Chondrocyte (in vitro differentiated cells): Measurements from ENCODE around the gene ZCCHC2. TPM values are rescaled to one million over a fixed set of nuclear protein-coding genes. Genes with fewer than 3 reads are reported as not detected.

ENCODE experiments used
- DNase-seq: peaks from one replicate; pipeline ENCODE4 v3.0.0; 2021; ENCODE audit warnings: mixed read lengths, low spot score
- H3K27ac Mint-ChIP-seq: one replicate; pipeline ENCODE4 v1.8.0; 2021; ENCODE audit warnings: mild to moderate bottlenecking, moderate library complexity, mixed read lengths; ENCODE audit not compliant: unreplicated experiment
- H3K27me3 Mint-ChIP-seq: 2 replicates; pipeline ENCODE4 v1.8.0; 2021; ENCODE audit warnings: low read depth, mixed read lengths
- H3K36me3 Mint-ChIP-seq: 2 replicates; pipeline ENCODE4 v1.8.0; 2021; ENCODE audit warnings: low read depth, mixed read lengths
- H3K4me1 Mint-ChIP-seq: 2 replicates; pipeline ENCODE4 v1.8.0; 2021; ENCODE audit warnings: low read depth, mild to moderate bottlenecking, mixed read lengths
- H3K4me3 Mint-ChIP-seq: one replicate; pipeline ENCODE4 v1.8.0; 2021; ENCODE audit warnings: mild to moderate bottlenecking, moderate library complexity, mixed read lengths; ENCODE audit not compliant: unreplicated experiment
- H3K9me3 Mint-ChIP-seq: 2 replicates; pipeline ENCODE4 v1.8.0; 2021; ENCODE audit warnings: low read depth, mixed read lengths
- total RNA-seq: library from RNA; stranded (reverse); gene quantifications from 3 replicates; pipeline ENCODE4 v1.2.1, GENCODE V29; 2021
- TF ChIP-seq, protein P1 (sequence below): fragments of 200-600 bp; sonication (generic); IDR thresholded peaks from 2 replicates; pipeline ENCODE4 v1.5.0; 2021; ENCODE audit warnings: antibody characterized with exemption, mild to moderate bottlenecking, moderate library complexity

The ZCCHC2 gene
- total RNA-seq, 1 donor from 2014 or later, result 12.6 TPM

DNA sequence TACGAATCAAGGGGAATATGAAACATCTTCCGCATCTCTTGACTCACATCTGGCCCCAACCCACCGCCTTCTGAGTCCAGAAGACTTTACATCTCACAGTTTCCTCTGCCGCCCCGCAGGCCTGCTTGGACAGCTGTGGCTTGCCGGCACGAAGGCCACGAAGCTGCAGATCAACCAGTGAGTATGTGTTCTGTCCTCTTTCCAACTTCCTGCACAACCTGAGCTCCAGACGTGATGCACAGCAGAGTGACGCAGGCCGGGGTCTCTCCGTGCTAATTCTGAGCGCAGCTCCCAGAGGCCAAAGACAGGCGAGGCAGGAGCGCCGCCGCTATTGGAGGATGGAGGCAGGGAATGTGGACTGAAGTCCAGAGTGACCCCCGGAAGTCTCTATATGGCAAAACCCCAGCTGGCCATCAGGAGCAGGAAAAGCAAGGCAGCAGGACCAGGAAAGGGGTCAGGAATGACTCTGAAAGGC lies 93.5 kb downstream of the ZCCHC2 start:
- H3K9me3 Mint-ChIP-seq, result no peaks in the 10 kb centered on the region
- no peaks in the 10 kb centered on the region for H3K36me3 Mint-ChIP-seq

DNA sequence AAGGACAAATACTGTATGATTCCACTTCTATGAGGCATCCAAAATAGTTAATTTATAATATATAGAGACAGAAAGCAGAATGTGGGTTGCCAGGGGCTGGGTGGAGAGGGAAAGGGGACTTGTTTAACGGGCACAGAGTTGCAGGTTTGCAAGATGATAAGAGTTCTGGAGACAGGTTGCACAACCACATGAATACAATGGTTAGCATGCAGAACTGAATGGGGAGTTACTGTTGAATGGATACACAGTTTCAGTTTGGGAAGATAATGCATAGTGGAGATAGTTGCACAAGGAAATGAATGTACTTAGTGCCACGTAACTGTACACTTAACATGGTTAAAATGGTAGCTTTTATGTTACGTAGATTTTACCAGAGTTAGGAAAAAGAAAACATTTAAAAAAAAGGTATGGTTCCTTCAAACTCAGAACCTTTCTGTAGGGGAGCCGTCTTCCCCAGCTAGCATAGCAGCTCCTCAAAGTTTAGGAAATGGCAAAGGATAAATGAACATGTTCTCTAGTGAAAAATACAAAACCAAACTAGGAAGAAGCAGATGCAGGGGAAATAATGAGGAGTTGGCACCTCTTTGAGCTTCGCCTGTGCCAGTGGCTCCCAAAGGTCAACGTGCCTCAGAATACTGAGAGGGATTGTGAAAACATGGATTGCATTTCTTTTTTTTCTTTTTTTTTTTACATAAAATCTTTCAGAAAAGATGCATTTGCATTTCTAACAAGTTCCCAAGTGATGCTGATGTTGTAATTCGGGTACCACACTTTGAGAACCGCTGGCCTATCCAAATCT lies 95.2 kb downstream of the ZCCHC2 start:
- TF ChIP-seq, protein P1, sequence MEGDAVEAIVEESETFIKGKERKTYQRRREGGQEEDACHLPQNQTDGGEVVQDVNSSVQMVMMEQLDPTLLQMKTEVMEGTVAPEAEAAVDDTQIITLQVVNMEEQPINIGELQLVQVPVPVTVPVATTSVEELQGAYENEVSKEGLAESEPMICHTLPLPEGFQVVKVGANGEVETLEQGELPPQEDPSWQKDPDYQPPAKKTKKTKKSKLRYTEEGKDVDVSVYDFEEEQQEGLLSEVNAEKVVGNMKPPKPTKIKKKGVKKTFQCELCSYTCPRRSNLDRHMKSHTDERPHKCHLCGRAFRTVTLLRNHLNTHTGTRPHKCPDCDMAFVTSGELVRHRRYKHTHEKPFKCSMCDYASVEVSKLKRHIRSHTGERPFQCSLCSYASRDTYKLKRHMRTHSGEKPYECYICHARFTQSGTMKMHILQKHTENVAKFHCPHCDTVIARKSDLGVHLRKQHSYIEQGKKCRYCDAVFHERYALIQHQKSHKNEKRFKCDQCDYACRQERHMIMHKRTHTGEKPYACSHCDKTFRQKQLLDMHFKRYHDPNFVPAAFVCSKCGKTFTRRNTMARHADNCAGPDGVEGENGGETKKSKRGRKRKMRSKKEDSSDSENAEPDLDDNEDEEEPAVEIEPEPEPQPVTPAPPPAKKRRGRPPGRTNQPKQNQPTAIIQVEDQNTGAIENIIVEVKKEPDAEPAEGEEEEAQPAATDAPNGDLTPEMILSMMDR, result no peak
- Mint-ChIP-seq H3K4me3 (no peak overlapping the region), H3K9me3 (no peaks in the 10 kb centered on the region)

More for the DNA sequence above, 93.5 kb downstream of the ZCCHC2 start:
- H3K27ac Mint-ChIP-seq, result no peak overlapping the region
- H3K4me3 Mint-ChIP-seq, result no peak overlapping the region
- no peak for DNase-seq
- peaks cover 29% of the 10 kb centered on the region for H3K27me3 Mint-ChIP-seq
- TF ChIP-seq, protein P1, result no peak
- H3K4me1 Mint-ChIP-seq, result peaks cover 1% of the 10 kb centered on the region

DNA sequence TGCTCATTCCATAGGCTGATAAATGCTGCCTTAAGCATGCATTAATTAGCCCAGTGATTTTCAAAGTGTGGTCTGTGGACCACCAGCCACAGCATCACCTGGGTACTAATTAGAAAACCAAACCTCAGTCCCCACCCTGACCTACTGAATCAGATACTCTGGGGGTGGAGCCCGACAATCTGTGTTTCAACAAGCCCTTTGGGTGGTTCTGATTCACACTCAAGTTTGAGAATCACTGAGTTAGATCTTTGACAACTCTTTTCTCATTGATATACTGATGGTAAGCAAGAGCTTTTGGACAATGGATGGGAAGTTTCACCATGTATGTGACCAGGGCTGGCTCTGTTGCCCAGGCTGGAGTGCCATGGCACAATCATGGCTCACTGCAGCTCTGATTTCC lies 95.9 kb downstream of the ZCCHC2 start:
- H3K4me1 Mint-ChIP-seq, result peaks cover 4% of the 10 kb centered on the region
- peaks cover 21% of the 10 kb centered on the region for H3K27me3 Mint-ChIP-seq
- H3K9me3 Mint-ChIP-seq, result no peaks in the 10 kb centered on the region
- no peaks in the 10 kb centered on the region for H3K36me3 Mint-ChIP-seq
- no peak overlapping the region for H3K4me3 Mint-ChIP-seq
- TF ChIP-seq, protein P1, result no peak
- H3K27ac Mint-ChIP-seq, result no peak overlapping the region
- no peak for DNase-seq

More for the DNA sequence above, 95.2 kb downstream of the ZCCHC2 start:
- DNase-seq, result no peak
- Mint-ChIP-seq H3K27me3 (peaks cover 24% of the 10 kb centered on the region), H3K27ac (no peak overlapping the region), H3K4me1 (peaks cover 4% of the 10 kb centered on the region), H3K36me3 (no peaks in the 10 kb centered on the region)

DNA sequence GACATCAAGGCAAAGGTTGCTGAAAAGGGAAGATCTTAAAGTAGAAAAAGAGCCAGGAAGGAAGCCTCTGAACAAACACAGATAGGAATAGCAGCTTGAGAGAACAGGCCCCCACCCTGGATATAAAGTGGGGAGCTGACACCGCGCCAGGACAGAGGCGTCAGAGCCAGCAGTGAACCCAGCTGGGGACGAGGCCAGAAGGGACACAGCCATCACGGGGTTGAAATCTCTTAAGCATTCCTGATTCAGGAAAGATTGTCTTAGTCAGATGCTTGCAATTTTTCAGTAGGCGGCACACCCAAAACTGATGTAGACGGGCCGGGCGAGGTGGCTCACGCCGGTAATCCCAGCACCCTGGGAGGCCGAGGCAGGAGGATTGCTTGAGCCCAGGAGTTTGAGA lies 98.7 kb downstream of the ZCCHC2 start:
- H3K4me1 Mint-ChIP-seq, result peaks cover 12% of the 10 kb centered on the region
- no peaks in the 10 kb centered on the region for H3K9me3 Mint-ChIP-seq
- no peaks in the 10 kb centered on the region for H3K36me3 Mint-ChIP-seq
- no peak overlapping the region for H3K4me3 Mint-ChIP-seq
- no peak for DNase-seq
- no peak overlapping the region for H3K27ac Mint-ChIP-seq
- TF ChIP-seq, protein P1, result no peak
- peaks cover 11% of the 10 kb centered on the region for H3K27me3 Mint-ChIP-seq

DNA sequence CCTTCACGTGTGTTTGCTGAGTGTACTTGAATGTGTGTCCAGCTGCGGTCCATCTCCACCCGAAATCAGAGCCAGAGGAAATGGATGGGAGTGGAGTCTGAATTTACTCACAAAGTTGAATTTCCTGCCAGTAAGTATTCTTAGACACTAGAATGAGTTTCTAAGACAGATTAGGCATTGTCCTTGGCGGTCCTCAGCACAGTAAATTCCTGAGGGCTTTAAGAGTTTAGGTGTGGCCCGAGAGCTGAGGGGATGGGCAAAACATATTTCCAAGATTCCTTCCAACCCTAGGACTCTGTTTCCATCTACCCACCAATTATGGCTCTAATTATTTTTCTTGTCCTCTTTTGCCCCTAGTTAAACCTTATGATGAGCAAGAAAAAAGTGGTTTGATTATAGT lies 102.2 kb downstream of the ZCCHC2 start:
- Mint-ChIP-seq H3K9me3 (peaks cover 8% of the 10 kb centered on the region), H3K4me1 (peaks cover 12% of the 10 kb centered on the region), H3K27me3 (no peaks in the 10 kb centered on the region), H3K4me3 (no peak overlapping the region), H3K36me3 (no peaks in the 10 kb centered on the region), H3K27ac (no peak overlapping the region)
- no peak for DNase-seq
- TF ChIP-seq, protein P1, result no peak

Other genes starting within 250 kb of the ZCCHC2 start
- 0.17 to 0.49 TPM (median 0.22 TPM) in 3 replicates for gene TNFRSF11A, start 197.7 kb upstream of the ZCCHC2 start, total RNA-seq
- gene PHLPP1, start 192.5 kb downstream of the ZCCHC2 start, total RNA-seq, result 9.3 to 13.2 TPM (median 10.4 TPM) in 3 replicates